Dermis blood vessel endothelial cell (primary cell): ENCODE data around the gene DUOX1. TPM values are rescaled to one million over a fixed set of nuclear protein-coding genes. Genes with fewer than 3 reads are reported as not detected.
A peak's percentile ranks its signal among the peaks of the same experiment; 100 is the strongest.

Experiments
- DNase-seq: peaks from one replicate; pipeline ENCODE4 v3.0.0; 2010
- total RNA-seq: library from RNA; depleted of rRNA; stranded (reverse); fragments of >200 nt; gene quantifications from 2 replicates; pipeline ENCODE4 v1.2.3, GENCODE V29; 2014

The DUOX1 gene
- total RNA-seq, 1 donor from 2014 or later = not detected

GRCh38 chr15:45143946-45144345, 14.2 kb downstream of the DUOX1 start:
- no peak for DNase-seq

GRCh38 chr15:45144775-45145174, 15.0 kb downstream of the DUOX1 start:
- no peak for DNase-seq

GRCh38 chr15:45146405-45146804, 16.6 kb downstream of the DUOX1 start:
- DNase-seq = no peak

- DNase-seq = no peak
Observed at GRCh38 chr15:45147606-45148005, 17.8 kb downstream of the DUOX1 start.

- DNase-seq = no peak
Observed at GRCh38 chr15:45148076-45149059, 18.6 kb downstream of the DUOX1 start.

- no peak for DNase-seq
Observed at GRCh38 chr15:45149060-45149459, 19.3 kb downstream of the DUOX1 start.

GRCh38 chr15:45150481-45150880, 20.7 kb downstream of the DUOX1 start:
- DNase-seq = no peak

GRCh38 chr15:45150997-45151396, 21.2 kb downstream of the DUOX1 start:
- no peak for DNase-seq

- no peak for DNase-seq
Observed at GRCh38 chr15:45151998-45152828, 22.4 kb downstream of the DUOX1 start.

- peak; percentile 12 for DNase-seq
Observed at GRCh38 chr15:45155739-45156138, 25.9 kb downstream of the DUOX1 start.

GRCh38 chr15:45156744-45157455, 27.1 kb downstream of the DUOX1 start:
- DNase-seq = peak; percentile 24

GRCh38 chr15:45157974-45158373, 28.2 kb downstream of the DUOX1 start:
- DNase-seq = peak; percentile 45

- no peak for DNase-seq
Observed at GRCh38 chr15:45161666-45162065, 31.9 kb downstream of the DUOX1 start.

- DNase-seq = peak; percentile 91
Observed at GRCh38 chr15:45162771-45163507, 33.1 kb downstream of the DUOX1 start.

- DNase-seq = no peak
Observed at GRCh38 chr15:45163508-45163856, 33.7 kb downstream of the DUOX1 start.

- DNase-seq = no peak
Observed at GRCh38 chr15:45164914-45165313, 35.1 kb downstream of the DUOX1 start.

- no peak for DNase-seq
Observed at GRCh38 chr15:45165536-45165935, 35.7 kb downstream of the DUOX1 start.

GRCh38 chr15:45166834-45167630, 37.2 kb downstream of the DUOX1 start:
- DNase-seq = peak; percentile 90

GRCh38 chr15:45167631-45168205, 37.9 kb downstream of the DUOX1 start:
- no peak for DNase-seq

GRCh38 chr15:45168286-45168685, 38.5 kb downstream of the DUOX1 start:
- no peak for DNase-seq
